ENCODE results near the gene DNHD1. TPM values are rescaled to one million over a fixed set of nuclear protein-coding genes. Genes with fewer than 3 reads are reported as not detected.

Gene DNHD1
- total RNA-seq, 1 donor from 2014 or later = 17.3 TPM

GRCh38 chr11:6545917-6546605 lies 49.0 kb downstream of the DNHD1 start:
- H3K27ac Mint-ChIP-seq = no peak overlapping the region
- H3K27me3 Mint-ChIP-seq (ENCODE audit: low read depth) = no peaks in the 10 kb centered on the region
- no peaks in the 10 kb centered on the region for H3K36me3 Mint-ChIP-seq
- no peaks in the 10 kb centered on the region for H3K9me3 Mint-ChIP-seq
- no peak overlapping the region for H3K4me3 Mint-ChIP-seq
- DNase-seq (ENCODE audit: low spot score in 2 of 2, unreplicated experiment in 2 of 2) = no peak
- TF ChIP-seq, protein P1, sequence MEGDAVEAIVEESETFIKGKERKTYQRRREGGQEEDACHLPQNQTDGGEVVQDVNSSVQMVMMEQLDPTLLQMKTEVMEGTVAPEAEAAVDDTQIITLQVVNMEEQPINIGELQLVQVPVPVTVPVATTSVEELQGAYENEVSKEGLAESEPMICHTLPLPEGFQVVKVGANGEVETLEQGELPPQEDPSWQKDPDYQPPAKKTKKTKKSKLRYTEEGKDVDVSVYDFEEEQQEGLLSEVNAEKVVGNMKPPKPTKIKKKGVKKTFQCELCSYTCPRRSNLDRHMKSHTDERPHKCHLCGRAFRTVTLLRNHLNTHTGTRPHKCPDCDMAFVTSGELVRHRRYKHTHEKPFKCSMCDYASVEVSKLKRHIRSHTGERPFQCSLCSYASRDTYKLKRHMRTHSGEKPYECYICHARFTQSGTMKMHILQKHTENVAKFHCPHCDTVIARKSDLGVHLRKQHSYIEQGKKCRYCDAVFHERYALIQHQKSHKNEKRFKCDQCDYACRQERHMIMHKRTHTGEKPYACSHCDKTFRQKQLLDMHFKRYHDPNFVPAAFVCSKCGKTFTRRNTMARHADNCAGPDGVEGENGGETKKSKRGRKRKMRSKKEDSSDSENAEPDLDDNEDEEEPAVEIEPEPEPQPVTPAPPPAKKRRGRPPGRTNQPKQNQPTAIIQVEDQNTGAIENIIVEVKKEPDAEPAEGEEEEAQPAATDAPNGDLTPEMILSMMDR (IDR thresholded peaks at IDR 0.05; ENCODE audit: unreplicated experiment) = no peak
- H3K4me1 Mint-ChIP-seq = no peaks in the 10 kb centered on the region

GRCh38 chr11:6546735-6547134 lies 49.7 kb downstream of the DNHD1 start:
- no peaks in the 10 kb centered on the region for H3K27me3 Mint-ChIP-seq (ENCODE audit: low read depth)
- no peak for DNase-seq (ENCODE audit: low spot score in 2 of 2, unreplicated experiment in 2 of 2)
- no peaks in the 10 kb centered on the region for H3K9me3 Mint-ChIP-seq

GRCh38 chr11:6547177-6547576 lies 50.1 kb downstream of the DNHD1 start:
- TF ChIP-seq, protein P1 (IDR thresholded peaks at IDR 0.05; ENCODE audit: unreplicated experiment) = no peak
- Mint-ChIP-seq H3K36me3 (no peaks in the 10 kb centered on the region), H3K4me3 (no peak overlapping the region), H3K4me1 (no peaks in the 10 kb centered on the region), H3K27me3 (ENCODE audit: low read depth) (no peaks in the 10 kb centered on the region), H3K27ac (no peak overlapping the region), H3K9me3 (no peaks in the 10 kb centered on the region)
- no peak for DNase-seq (ENCODE audit: low spot score in 2 of 2, unreplicated experiment in 2 of 2)

More at GRCh38 chr11:6546735-6547134, 49.7 kb downstream of the DNHD1 start:
- no peaks in the 10 kb centered on the region for H3K4me1 Mint-ChIP-seq
- TF ChIP-seq, protein P1 (IDR thresholded peaks at IDR 0.05; ENCODE audit: unreplicated experiment) = no peak
- no peaks in the 10 kb centered on the region for H3K36me3 Mint-ChIP-seq
- no peak overlapping the region for H3K4me3 Mint-ChIP-seq
- no peak overlapping the region for H3K27ac Mint-ChIP-seq

GRCh38 chr11:6548121-6548520 lies 51.0 kb downstream of the DNHD1 start:
- H3K4me3 Mint-ChIP-seq = no peak overlapping the region
- no peaks in the 10 kb centered on the region for H3K27me3 Mint-ChIP-seq (ENCODE audit: low read depth)
- H3K27ac Mint-ChIP-seq = no peak overlapping the region
- no peaks in the 10 kb centered on the region for H3K9me3 Mint-ChIP-seq
- TF ChIP-seq, protein P1 (IDR thresholded peaks at IDR 0.05; ENCODE audit: unreplicated experiment) = no peak
- H3K36me3 Mint-ChIP-seq = no peaks in the 10 kb centered on the region
- H3K4me1 Mint-ChIP-seq = no peaks in the 10 kb centered on the region
- no peak for DNase-seq (ENCODE audit: low spot score in 2 of 2, unreplicated experiment in 2 of 2)

DNA sequence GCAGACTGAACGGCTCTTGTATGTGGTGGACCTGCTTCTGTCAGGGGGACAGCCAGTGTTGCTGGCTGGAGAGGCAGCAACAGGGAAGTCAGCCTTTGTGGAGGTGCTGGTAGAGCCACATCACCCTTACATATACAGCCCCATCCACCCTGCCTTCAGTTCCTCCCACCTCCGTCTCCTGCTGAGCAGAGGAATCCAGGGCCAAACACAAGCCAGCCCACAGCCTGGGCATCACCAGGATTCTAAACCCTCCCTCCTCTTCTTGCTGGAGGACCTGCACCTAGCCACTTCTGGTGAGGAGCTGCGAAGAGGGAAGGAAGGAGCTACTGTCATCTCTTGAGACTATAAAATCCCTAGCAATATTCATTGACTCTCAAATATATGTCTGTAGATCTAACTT lies 51.6 kb downstream of the DNHD1 start:
- Mint-ChIP-seq H3K9me3 (no peaks in the 10 kb centered on the region), H3K36me3 (no peaks in the 10 kb centered on the region), H3K27me3 (ENCODE audit: low read depth) (no peaks in the 10 kb centered on the region), H3K4me3 (no peak overlapping the region), H3K4me1 (no peaks in the 10 kb centered on the region), H3K27ac (no peak overlapping the region)
- DNase-seq (ENCODE audit: low spot score in 2 of 2, unreplicated experiment in 2 of 2) = no peak
- TF ChIP-seq, protein P1 (IDR thresholded peaks at IDR 0.05; ENCODE audit: unreplicated experiment) = no peak
